ENCODE results near the gene ACAD8. TPM values are rescaled to one million over a fixed set of nuclear protein-coding genes. Genes with fewer than 3 reads are reported as not detected.
A peak's percentile ranks its signal among the peaks of the same experiment; 100 is the strongest.

Gene ACAD8
- total and polyA plus RNA-seq, 12 donors = 21.6 to 52.2 (median 38.7) TPM

- Histone ChIP-seq H3K27ac (no peak overlapping the region), H3K4me1 (peaks cover 3 to 82% (median 62%) of the 10 kb centered on the region in 9 donors), H3K9me3 (no peaks in the 10 kb centered on the region), H3K36me3 (peaks cover 0 to 17% (median 0%) of the 10 kb centered on the region in 9 donors), H3K4me3 (no peak overlapping the region), H3K27me3 (no peaks in the 10 kb centered on the region)
- ATAC-seq (no peak), DNase-seq (no peak)
- intact Hi-C loops (cut with DNase I) = no loop called here
- WGBS, 2 donors = 81 to 86% methylated on average over 6 of the region's 6 CpGs
- no peak for TF ChIP-seq CTCF (IDR thresholded peaks at IDR 0.05)
Observed at GRCh38 chr11:134228625-134229024, 24.7 kb upstream of the ACAD8 start.

GRCh38 chr11:134229126-134229790, 24.1 kb upstream of the ACAD8 start:
- H3K27me3 ChIP-seq = no peaks in the 10 kb centered on the region
- intact Hi-C loops (cut with DNase I) = no loop called here
- WGBS, 2 donors = 75 to 81% methylated on average over 6 of the region's 6 CpGs
- no peak overlapping the region for H3K4me3 ChIP-seq
- DNase-seq (no peak), ATAC-seq (no peak)
- peaks cover 3 to 88% (median 67%) of the 10 kb centered on the region in 9 donors for H3K4me1 ChIP-seq
- H3K36me3 ChIP-seq = peaks cover 0 to 20% (median 0%) of the 10 kb centered on the region in 9 donors
- no peak for TF ChIP-seq CTCF (IDR thresholded peaks at IDR 0.05)
- no peaks in the 10 kb centered on the region for H3K9me3 ChIP-seq
- no peak overlapping the region for H3K27ac ChIP-seq

GRCh38 chr11:134230339-134230738, 23.0 kb upstream of the ACAD8 start:
- H3K27me3 ChIP-seq = no peaks in the 10 kb centered on the region
- no peak for TF ChIP-seq CTCF (IDR thresholded peaks at IDR 0.05)
- intact Hi-C loops (cut with DNase I) = no loop called here
- peaks cover 3 to 95% (median 69%) of the 10 kb centered on the region in 9 donors for H3K4me1 ChIP-seq
- ATAC-seq (no peak), DNase-seq (no peak)
- peak overlapping the region in 1 of 10 donors; percentile 3 for H3K27ac ChIP-seq
- H3K4me3 ChIP-seq = no peak overlapping the region
- peaks cover 0 to 30% (median 0%) of the 10 kb centered on the region in 9 donors for H3K36me3 ChIP-seq
- H3K9me3 ChIP-seq = no peaks in the 10 kb centered on the region
- 51 to 58% methylated on average over 4 of the region's 4 CpGs for WGBS, 2 donors

- Histone ChIP-seq H3K4me1 (peaks cover 0 to 84% (median 56%) of the 10 kb centered on the region in 9 donors), H3K4me3 (no peak overlapping the region), H3K27ac (peak overlapping the region in 1 of 10 donors; percentile 21), H3K9me3 (no peaks in the 10 kb centered on the region), H3K36me3 (peaks cover 0 to 43% (median 5%) of the 10 kb centered on the region in 9 donors), H3K27me3 (no peaks in the 10 kb centered on the region)
- ATAC-seq (no peak), DNase-seq (no peak)
- intact Hi-C loops (cut with DNase I) = no loop called here
- 67 to 72% methylated on average over 10 of the region's 10 CpGs for WGBS, 2 donors
- no peak for TF ChIP-seq CTCF (IDR thresholded peaks at IDR 0.05)
Observed at GRCh38 chr11:134231958-134232659, 21.3 kb upstream of the ACAD8 start.
